IMR-90 (cell line): ENCODE data around the gene CATSPERB. TPM values are rescaled to one million over a fixed set of nuclear protein-coding genes. Genes with fewer than 3 reads are reported as not detected.

ENCODE experiments used
- ATAC-seq: fragments of 200-7000 bp; cut with Tn5 transposase; 2 replicates; pipeline ENCODE4 v1.9.1; 2020; ENCODE audit warnings: low read depth, mild to moderate bottlenecking, moderate library complexity
- BruUV-seq: library from RNA; stranded (reverse); fragments of 400-500 nt; replicated peaks from 2 replicates; lab custom pipeline; 2021; lab: Mats Ljungman, UMichigan
- CTCF ChIA-PET: fragments of 300-600 bp; formaldehyde crosslinking; extraction: SDS; loops from one replicate; lab custom pipeline; 2021; ENCODE audit warnings: antibody characterized with exemption; lab: Yijun Ruan, JAX
- POLR2A ChIA-PET: fragments of 300-600 bp; sonication (Branson Sonifier 250); formaldehyde crosslinking; loops from one replicate; lab custom pipeline; 2022; ENCODE audit warnings: antibody characterized with exemption; ENCODE audit not compliant: unreplicated experiment; lab: Charles Lee
- DNase-seq: peaks from one replicate; pipeline ENCODE4 v3.0.0; 2013
- H2AFZ ChIP-seq: replicated peaks from 2 replicates; pipeline ENCODE3; 2013; ENCODE audit warnings: low read length, mild to moderate bottlenecking; ENCODE audit not compliant: poor library complexity
- H2AK5ac ChIP-seq: 2 replicates; pipeline ENCODE4 v1.6.1; 2013; ENCODE audit warnings: low read depth, low read length, inconsistent platforms
- H2AK9ac ChIP-seq: replicated peaks from 2 replicates; pipeline ENCODE3; 2013; ENCODE audit warnings: mild to moderate bottlenecking, low read depth, low read length, moderate library complexity; ENCODE audit not compliant: poor library complexity
- H2BK120ac ChIP-seq: 2 replicates; pipeline ENCODE4 v1.6.1; 2013; ENCODE audit warnings: low read depth, low read length, inconsistent platforms
- H2BK15ac ChIP-seq: 3 replicates; pipeline ENCODE4 v1.6.1; 2013; ENCODE audit warnings: low read depth, low read length, inconsistent platforms
- H2BK20ac ChIP-seq: 2 replicates; pipeline ENCODE4 v1.6.1; 2013; ENCODE audit warnings: low read depth, mild to moderate bottlenecking, inconsistent platforms, low read length, moderate library complexity
- H2BK5ac ChIP-seq: 2 replicates; pipeline ENCODE4 v1.6.1; 2013; ENCODE audit warnings: mild to moderate bottlenecking, low read depth, low read length, inconsistent platforms; ENCODE audit not compliant: poor library complexity, severe bottlenecking
- H3K14ac ChIP-seq: replicated peaks from 2 replicates; pipeline ENCODE4 v1.6.1; 2013; ENCODE audit warnings: low read depth, low read length, inconsistent platforms
- H3K18ac ChIP-seq: 2 replicates; pipeline ENCODE4 v1.6.1; 2013; ENCODE audit warnings: low read depth, low read length, control low read depth
- H3K23ac ChIP-seq: 2 replicates; pipeline ENCODE4 v1.6.1; 2013; ENCODE audit warnings: low read depth, low read length, inconsistent platforms
- H3K27ac ChIP-seq: 2 replicates; pipeline ENCODE4 v1.5.1; 2013; ENCODE audit warnings: mild to moderate bottlenecking, control low read depth, low read length; ENCODE audit not compliant: insufficient read depth
- H3K27me3 ChIP-seq: 2 replicates; pipeline ENCODE4 v1.6.1; 2013; ENCODE audit warnings: low read length; ENCODE audit not compliant: control insufficient read depth, insufficient read depth
- H3K36me3 ChIP-seq: 2 replicates; pipeline ENCODE4 v1.6.1; 2013; ENCODE audit warnings: low read length, mixed read lengths; ENCODE audit not compliant: control insufficient read depth, insufficient read depth
- H3K4ac ChIP-seq: 2 replicates; pipeline ENCODE4 v1.6.1; 2013; ENCODE audit warnings: low read depth, low read length, inconsistent platforms
- H3K4me1 ChIP-seq: 2 replicates; pipeline ENCODE4 v1.6.1; 2013; ENCODE audit warnings: low read length, mixed read lengths; ENCODE audit not compliant: control insufficient read depth, insufficient read depth
- H3K4me2 ChIP-seq: 2 replicates; pipeline ENCODE4 v1.6.1; 2013; ENCODE audit warnings: low read depth, mild to moderate bottlenecking, control low read depth, low read length, moderate library complexity
- H3K4me3 ChIP-seq: 2 replicates; pipeline ENCODE4 v1.5.1; 2013; ENCODE audit warnings: low read depth, mild to moderate bottlenecking, control low read depth, low read length, moderate library complexity; ENCODE audit not compliant: insufficient read depth
- H3K56ac ChIP-seq: 2 replicates; pipeline ENCODE4 v1.6.1; 2013; ENCODE audit warnings: low read length, inconsistent platforms; ENCODE audit not compliant: insufficient read depth; ENCODE audit errors: extremely low read depth
- H3K79me1 ChIP-seq, 2 experiments: 2 replicates each; pipeline ENCODE4 v1.6.1; 2013; ENCODE audit warnings: low read length in 2 of 2, inconsistent platforms in 1 of 2, low read depth in 1 of 2
- H3K9ac ChIP-seq: 2 replicates; pipeline ENCODE4 v1.6.1; 2013; ENCODE audit warnings: low read depth, low read length, control low read depth
- H3K9me1 ChIP-seq: 2 replicates; pipeline ENCODE4 v1.6.1; 2013; ENCODE audit warnings: low read length, inconsistent platforms; ENCODE audit not compliant: insufficient read depth
- H3K9me3 ChIP-seq: 2 replicates; pipeline ENCODE4 v1.6.1; 2013; ENCODE audit warnings: low read length; ENCODE audit not compliant: control insufficient read depth, insufficient read depth
- H4K20me1 ChIP-seq: 2 replicates; pipeline ENCODE4 v1.6.1; 2013; ENCODE audit warnings: low read length, inconsistent platforms; ENCODE audit not compliant: insufficient read depth
- H4K5ac ChIP-seq: 2 replicates; pipeline ENCODE4 v1.6.1; 2013; ENCODE audit warnings: mild to moderate bottlenecking, low read depth, low read length, control low read depth
- H4K8ac ChIP-seq, 2 experiments: 2 replicates each; pipeline ENCODE4 v1.6.1; 2013; ENCODE audit warnings: low read depth in 2 of 2, low read length in 2 of 2, control low read depth in 1 of 2, inconsistent platforms in 1 of 2
- H4K91ac ChIP-seq: 2 replicates; pipeline ENCODE4 v1.6.1; 2013; ENCODE audit warnings: low read depth, low read length, inconsistent platforms; ENCODE audit not compliant: insufficient read depth
- ELK1 ChIP-seq: fragments of 150-350 bp; IDR thresholded peaks from 2 replicates; pipeline ENCODE4 v1.6.1; 2016; ENCODE audit warnings: low read depth, mild to moderate bottlenecking, low read length, moderate library complexity, borderline replicate concordance
- NFE2L2 ChIP-seq: fragments of 150-350 bp; IDR thresholded peaks from 2 replicates; pipeline ENCODE4 v1.6.1; 2016; ENCODE audit warnings: low read depth, mild to moderate bottlenecking, low read length
- RCOR1 ChIP-seq: IDR thresholded peaks from 2 replicates; pipeline ENCODE4 v1.6.1; 2012; ENCODE audit warnings: mild to moderate bottlenecking, low read length, improper control_type of control experiment; ENCODE audit not compliant: insufficient replicate concordance
- SMC3 ChIP-seq: fragments of 150-350 bp; IDR thresholded peaks from 2 replicates; pipeline ENCODE4 v1.6.1; 2016; ENCODE audit warnings: low read depth, mild to moderate bottlenecking, antibody characterized with exemption, low read length, moderate library complexity
- USF2 ChIP-seq: fragments of 150-350 bp; IDR thresholded peaks from 2 replicates; pipeline ENCODE4 v1.6.1; 2017; ENCODE audit warnings: mild to moderate bottlenecking, antibody characterized with exemption, low read length, low read depth
- WGBS, 2 experiments: methylation state at CpG; one replicate each; pipeline versions ENCODE4 v1.1.5 to v1.1.7; 2013; ENCODE audit warnings: missing lambda C conversion rate in 2 of 2; ENCODE audit not compliant: insufficient read length in 1 of 2; ENCODE audit errors: extremely low coverage in 2 of 2; 5-methylcytosine and 5-hydroxymethylcytosine counted together
- dilution Hi-C: fragments of 300-500 bp; cut with HindIII; formaldehyde crosslinking; loops from one replicate; pipeline ENCODE4 v1.14.3; 2018; ENCODE audit warnings: low sequenced_read_pairs; ENCODE audit not compliant: unreplicated experiment
- in situ Hi-C: fragments of 300-500 bp; cut with MboI; formaldehyde crosslinking; loops from 3 replicates; pipeline ENCODE4 v1.14.3; 2019; ENCODE audit warnings: low sequenced_read_pairs, inconsistent platforms, mixed read lengths
- intact Hi-C: fragments of 100-400 bp; cut with micrococcal nuclease; formaldehyde crosslinking; loops from 2 replicates; pipeline ENCODE4 v1.10.0; 2022
- polyA plus RNA-seq, 3 experiments: library from polyadenylated mRNA; depleted of rRNA; stranded (reverse); fragments of >200 nt; gene quantifications; 2 replicates each; pipeline ENCODE4 v1.2.3, GENCODE V29; 2012; ENCODE audit warnings: low replicate concordance in 1 of 3
- total RNA-seq: library from RNA; depleted of rRNA; stranded (reverse); fragments of >200 nt; gene quantifications from 2 replicates; pipeline ENCODE4 v1.2.3, GENCODE V29; 2012

The CATSPERB gene
- total and polyA plus RNA-seq, 2 of the 4 experiments (the other 2 are of a cell fraction): not detected

GRCh38 chr14:91731018-91731417 lies 868 bp downstream of the CATSPERB start:
- Histone ChIP-seq H4K91ac (no peak overlapping the region), H4K5ac (no peak overlapping the region), H3K14ac (no peak overlapping the region), H4K20me1 (no peaks in the 10 kb centered on the region), H2AK9ac (no peak overlapping the region), H3K23ac (no peak overlapping the region), H3K9me3 (no peaks in the 10 kb centered on the region), H3K18ac (no peak overlapping the region), H2BK120ac (no peak overlapping the region), H4K8ac (no peak overlapping the region), H3K79me1 (no peaks in the 10 kb centered on the region), H3K27me3 (no peaks in the 10 kb centered on the region), H3K4me1 (no peaks in the 10 kb centered on the region), H3K4ac (no peak overlapping the region), H3K27ac (no peak overlapping the region), H2BK20ac (no peak overlapping the region), H2BK15ac (no peak overlapping the region), H3K4me2 (no peak overlapping the region), H3K4me3 (no peak overlapping the region), H2AFZ (no peak overlapping the region), H2AK5ac (no peak overlapping the region), H3K9me1 (no peaks in the 10 kb centered on the region), H2BK5ac (no peak overlapping the region), H3K9ac (no peak overlapping the region), H3K56ac (no peak overlapping the region), H3K36me3 (no peaks in the 10 kb centered on the region)
- intact Hi-C loops (no loop called here), dilution Hi-C loops (no loop called here), in situ Hi-C loops (no loop called here)
- TF ChIP-seq ELK1 (no peak), SMC3 (no peak), RCOR1 (no peak), USF2 (no peak), NFE2L2 (no peak)
- DNase-seq: no peak
- no TSS peak for BruUV-seq
- WGBS, 2 experiments: no CpG with 5 or more reads among the region's 2 CpGs
- no peak for ATAC-seq
- POLR2A ChIA-PET: no interaction called here
- CTCF ChIA-PET: no interaction called here
